K562 (cell line): Measurements from ENCODE around the gene PDE12. TPM values are rescaled to one million over a fixed set of nuclear protein-coding genes. Genes with fewer than 3 reads are reported as not detected.

Source experiments
- ATAC-seq: fragments of 200-7000 bp; cut with Tn5 transposase; 3 replicates; pipeline ENCODE4 v1.9.1; 2020; ENCODE audit warnings: moderate library complexity
- BruUV-seq: library from RNA; stranded (reverse); fragments of 400-500 nt; replicated peaks from 2 replicates; lab custom pipeline; 2021; lab: Mats Ljungman, UMichigan
- CTCF ChIA-PET: fragments of 300-600 bp; formaldehyde crosslinking; extraction: SDS; loops from one replicate; lab custom pipeline; 2021; ENCODE audit warnings: low intra/inter-chr PET ratio; lab: Yijun Ruan, JAX
- POLR2A ChIA-PET: fragments of 300-600, 350-650 bp; sonication (Branson Sonifier 250); formaldehyde crosslinking; extraction: SDS; loops from one replicate; lab custom pipeline; 2021; ENCODE audit warnings: antibody characterized with exemption, inconsistent platforms; lab: Yijun Ruan, JAX
- DNase-seq, 4 experiments: peaks; one replicate each; pipeline versions ENCODE4 v3.0.0 to v3.0.0-alpha.2; 2011 to 2018; ENCODE audit warnings: low spot score in 3 of 4, mixed read lengths in 3 of 4; ENCODE audit errors: extremely low read depth in 1 of 4
- FAIRE-seq: peaks from 2 replicates; lab custom pipeline; 2011; peaks lifted over from hg19 to GRCh38; lab: Jason Lieb, UNC
- H2AFZ ChIP-seq: 2 replicates; pipeline ENCODE4 v1.6.0; 2011; ENCODE audit warnings: low read depth, low read length, control low read depth, inconsistent platforms
- H3K27ac ChIP-seq: fragments of 200-600 bp; 3 replicates; pipeline ENCODE4 v1.8.0; 2011; ENCODE audit warnings: low read depth, mild to moderate bottlenecking, control low read depth, inconsistent platforms, low read length, moderate library complexity, mixed read lengths; ENCODE audit errors: extremely low read depth
- H3K27me3 ChIP-seq, 2 experiments: fragments of 300-600 bp in 1 of 2; 2 replicates in 1 of 2; 3 replicates in 1 of 2; pipeline versions ENCODE4 v1.6.0 to v1.8.0; 2011; ENCODE audit warnings: inconsistent platforms in 2 of 2, low read length in 2 of 2, mild to moderate bottlenecking in 1 of 2, mixed read lengths in 1 of 2, moderate library complexity in 1 of 2; ENCODE audit not compliant: control insufficient read depth in 2 of 2, insufficient read depth in 2 of 2
- H3K36me3 ChIP-seq: fragments of 300-600 bp; 3 replicates; pipeline ENCODE4 v1.8.0; 2011; ENCODE audit warnings: mild to moderate bottlenecking, low read length, inconsistent platforms; ENCODE audit not compliant: control insufficient read depth, insufficient read depth
- H3K4me1 ChIP-seq, 2 experiments: fragments of 200-600 bp in 1 of 2; replicated peaks in 1 of 2; 2 replicates in 1 of 2; 3 replicates in 1 of 2; pipeline versions ENCODE4 v1.5.1 to v1.8.0; 2011; ENCODE audit warnings: inconsistent platforms in 2 of 2, low read length in 2 of 2, mild to moderate bottlenecking in 1 of 2, mixed read lengths in 1 of 2, moderate library complexity in 1 of 2; ENCODE audit not compliant: control insufficient read depth in 2 of 2, insufficient read depth in 2 of 2
- H3K4me2 ChIP-seq: 2 replicates; pipeline ENCODE4 v1.6.1; 2011; ENCODE audit warnings: low read length, control low read depth, inconsistent platforms, mixed read lengths; ENCODE audit not compliant: insufficient read depth
- H3K4me3 ChIP-seq: fragments of 200-600 bp; sonication (generic), shearing (Covaris generic); 2 replicates; pipeline ENCODE4 v1.5.1; 2016; ENCODE audit warnings: control low read depth, inconsistent platforms
- H3K79me2 ChIP-seq: fragments of 200-600 bp; 3 replicates; pipeline ENCODE4 v1.8.0; 2011; ENCODE audit warnings: low read length, inconsistent platforms; ENCODE audit not compliant: control insufficient read depth, insufficient read depth
- H3K9ac ChIP-seq, 2 experiments: 2 replicates each; pipeline versions ENCODE4 v1.6.0 to v1.6.1; 2011; ENCODE audit warnings: low read depth in 2 of 2, low read length in 2 of 2, control low read depth in 1 of 2, inconsistent platforms in 1 of 2, mild to moderate bottlenecking in 1 of 2, mixed read lengths in 1 of 2; ENCODE audit not compliant: insufficient read depth in 1 of 2
- H3K9me1 ChIP-seq: one replicate; pipeline ENCODE4 v1.6.0; 2011; ENCODE audit warnings: inconsistent platforms, mild to moderate bottlenecking, low read length, moderate library complexity; ENCODE audit not compliant: control insufficient read depth, insufficient read depth
- H3K9me3 ChIP-seq: replicated peaks from 2 replicates; pipeline ENCODE4 v1.5.1; 2011; ENCODE audit warnings: low read depth, low read length, inconsistent platforms; ENCODE audit not compliant: control insufficient read depth, insufficient read depth
- H4K20me1 ChIP-seq: replicated peaks from 2 replicates; pipeline ENCODE4 v1.6.1; 2011; ENCODE audit warnings: low read length, inconsistent platforms, mixed read lengths; ENCODE audit not compliant: control insufficient read depth, insufficient read depth
- BDP1 ChIP-seq: IDR thresholded peaks from 3 replicates; pipeline ENCODE4 v1.6.1; 2011; ENCODE audit not compliant: insufficient read length, insufficient read depth
- IRF2 ChIP-seq: sonication (generic); formaldehyde crosslinking; IDR thresholded peaks from 2 replicates; pipeline ENCODE4 v1.8.1; 2022; ENCODE audit warnings: mild to moderate bottlenecking, missing genetic modification reagents
- MAFG ChIP-seq: fragments of 450-650 bp; conservative IDR thresholded peaks from 2 replicates; pipeline ENCODE4 v1.6.1; 2016; ENCODE audit warnings: missing genetic modification characterization, missing compliant biosample characterization
- SREBF1 ChIP-seq: fragments of 150-350 bp; IDR thresholded peaks from 2 replicates; pipeline ENCODE4 v1.6.1; 2014; ENCODE audit warnings: antibody characterized with exemption, low read depth, low read length, borderline replicate concordance
- ZNF121 ChIP-seq: sonication (generic); formaldehyde crosslinking; conservative IDR thresholded peaks from 2 replicates; pipeline ENCODE4 v1.8.0; 2022; ENCODE audit warnings: missing genetic modification reagents
- ZNF184 ChIP-seq: sonication (generic); formaldehyde crosslinking; IDR thresholded peaks from 2 replicates; pipeline ENCODE4 v1.5.0; 2020; ENCODE audit warnings: missing genetic modification reagents
- ZNF311 ChIP-seq: fragments of 250-450 bp; sonication (Bioruptor Pico); IDR thresholded peaks from 2 replicates; pipeline ENCODE4 v1.4.0; 2020; ENCODE audit warnings: mild to moderate bottlenecking, moderate library complexity
- WGBS: fragments of 100-300 bp; shearing (Covaris generic); methylation state at CpG from one replicate; pipeline ENCODE4 v1.1.6; 2016; ENCODE audit warnings: low coverage, mixed read lengths; ENCODE audit not compliant: insufficient coverage; ENCODE audit errors: missing lambda C conversion rate; 5-methylcytosine and 5-hydroxymethylcytosine counted together
- in situ Hi-C: fragments of 300-500 bp; cut with MboI; formaldehyde crosslinking; loops from 4 replicates; pipeline ENCODE4 v1.15.0; 2018; ENCODE audit warnings: inconsistent platforms, mixed read lengths
- intact Hi-C: fragments of 100-400 bp; cut with micrococcal nuclease; formaldehyde crosslinking; loops from 2 replicates; pipeline ENCODE4 v1.14.2; 2022
- polyA plus RNA-seq, 8 experiments: library from polyadenylated mRNA; depleted of rRNA in 4 of 8; stranded (reverse) in 5 of 8; unstranded in 3 of 8; fragments of >200 nt; fragmentation: Nextera tagmentation in 2 of 8; fragmentation: Illumina TruSeq in 1 of 8; extraction: Ambion mirVana in 2 of 8; extraction: Trizol in 1 of 8; gene quantifications; 2 replicates each; pipeline versions ENCODE4 v1.2.1 to v1.2.3, GENCODE V29; 2011 to 2014; ENCODE audit warnings: inconsistent platforms in 1 of 8, missing spikeins in 1 of 8
- total RNA-seq, 7 experiments: library from RNA; depleted of rRNA in 6 of 7; stranded (reverse); fragments of >200 nt in 6 of 7; fragmentation: Illumina TruSeq in 2 of 7; extraction: Trizol in 2 of 7; gene quantifications; 2 replicates each; pipeline versions ENCODE4 v1.2.1 to v1.2.3, GENCODE V29; 2011 to 2021; ENCODE audit warnings: low replicate concordance in 1 of 7
- TF ChIP-seq, protein P1 (sequence below), 2 experiments: IDR thresholded peaks; 2 replicates each; pipeline ENCODE4 v1.6.1; 2011; ENCODE audit warnings: borderline replicate concordance in 1 of 2, control low read depth in 1 of 2, low read depth in 1 of 2, low read length in 1 of 2, mild to moderate bottlenecking in 1 of 2, mixed read lengths in 1 of 2, moderate library complexity in 1 of 2; ENCODE audit not compliant: insufficient read depth in 1 of 2, insufficient read length in 1 of 2, poor library complexity in 1 of 2, severe bottlenecking in 1 of 2; ENCODE audit errors: extremely low read depth in 1 of 2
- TF ChIP-seq, protein P2 (sequence below): fragments of 450-650 bp; IDR thresholded peaks from 2 replicates; pipeline ENCODE4 v1.7.1; 2018; ENCODE audit warnings: mild to moderate bottlenecking, low read depth; ENCODE audit not compliant: partially characterized antibody
- TF ChIP-seq, protein P3 (sequence below): sonication (generic); IDR thresholded peaks from 2 replicates; pipeline ENCODE4 v1.6.1; 2016

The PDE12 gene
- total and polyA plus RNA-seq, 9 of the 15 experiments (the other 6 are each of a cell fraction or from before 2014, with no cell fraction given), result 2.1 to 20.5 (median 10.0) TPM

DNA sequence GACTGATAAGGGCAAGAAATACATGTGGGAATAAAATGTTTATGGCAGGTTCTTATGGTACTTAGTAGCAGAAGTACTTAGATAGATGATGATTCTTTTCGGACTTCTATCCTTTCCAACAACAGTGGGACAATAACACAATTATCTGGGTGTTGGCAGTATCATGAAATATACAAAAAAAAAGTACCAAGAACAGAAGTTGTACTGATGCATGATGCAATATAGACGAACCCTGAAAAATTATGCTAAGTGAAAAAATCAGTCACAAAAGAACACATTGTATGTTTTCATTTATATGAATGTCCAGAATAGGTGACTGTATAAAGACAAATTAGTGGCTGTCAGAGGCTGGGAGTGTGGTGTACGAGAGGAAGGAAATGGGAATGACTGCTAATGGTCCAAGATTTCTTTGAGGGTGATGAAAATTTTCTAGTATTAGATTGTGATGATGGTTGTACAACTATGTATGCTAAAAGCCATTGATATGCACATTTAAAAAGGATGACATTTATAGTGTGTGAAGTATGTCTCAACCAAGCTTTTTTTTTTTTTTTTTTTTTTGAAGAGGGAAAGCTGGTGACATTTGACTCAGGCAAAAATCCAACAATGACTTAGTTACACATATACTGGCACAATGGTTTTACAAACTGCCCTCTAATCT is 20.0 kb downstream of the PDE12 start:
- no peak overlapping the region for H2AFZ ChIP-seq
- H3K9me3 ChIP-seq, result no peaks in the 10 kb centered on the region
- 96% methylated on average over 3 of the region's 3 CpGs for WGBS
- no peak for DNase-seq
- no peaks in the 10 kb centered on the region for H4K20me1 ChIP-seq
- H3K36me3 ChIP-seq, result peaks cover 84% of the 10 kb centered on the region; the same call in 2 of the 3 replicates
- CTCF ChIA-PET, result no interaction called here
- no peak overlapping the region for H3K9ac ChIP-seq
- no peak overlapping the region for H3K4me2 ChIP-seq
- no TSS peak for BruUV-seq
- no peak for FAIRE-seq
- no peaks in the 10 kb centered on the region for H3K9me1 ChIP-seq
- intact Hi-C loops (no loop called here), in situ Hi-C loops (no loop called here)
- no peak for ATAC-seq
- peaks cover 24% of the 10 kb centered on the region for H3K79me2 ChIP-seq
- no peak for TF ChIP-seq ZNF121
- TF ChIP-seq MAFG (tag), result no peak
- no peak for TF ChIP-seq BDP1
- no peak overlapping the region for H3K4me3 ChIP-seq
- POLR2A ChIA-PET, result interaction anchor here (0.6 to 0.7 kb wide), 2 partner anchors 10 to 394 kb away, joined by 3 to 4 read pairs; no protein-coding TSS in a partner anchor
- no peaks in the 10 kb centered on the region for H3K27me3 ChIP-seq
- no peaks in the 10 kb centered on the region; a peak in 1 of 5 replicates for H3K4me1 ChIP-seq
- H3K27ac ChIP-seq, result no peak overlapping the region

DNA sequence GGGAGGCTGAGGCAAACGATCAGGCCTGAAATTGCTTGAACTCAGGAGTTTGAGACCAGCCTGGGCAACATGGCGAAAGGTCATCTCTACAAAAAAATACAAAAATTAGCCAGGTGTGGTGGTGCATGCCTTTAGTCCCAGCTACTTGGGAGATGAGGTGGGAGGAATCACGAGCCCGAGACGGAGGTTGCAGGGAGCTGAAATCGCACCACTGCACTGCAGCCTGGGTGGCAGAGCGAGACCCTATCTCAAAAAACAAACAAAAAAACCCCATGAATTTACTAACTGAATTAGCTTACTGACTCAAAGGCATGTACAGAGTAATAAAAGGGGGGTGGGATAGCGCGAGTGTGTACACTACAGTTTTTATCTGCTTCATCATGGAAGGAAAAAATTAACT is 21.7 kb downstream of the PDE12 start:
- Histone ChIP-seq H3K9me3 (no peaks in the 10 kb centered on the region), H3K4me1 (no peaks in the 10 kb centered on the region; a peak in 2 of 5 replicates), H3K27me3 (no peaks in the 10 kb centered on the region), H3K4me2 (no peak overlapping the region), H2AFZ (no peak overlapping the region), H3K79me2 (peaks cover 38% of the 10 kb centered on the region), H3K27ac (no peak overlapping the region), H3K4me3 (no peak overlapping the region), H4K20me1 (no peaks in the 10 kb centered on the region), H3K9ac (no peak overlapping the region), H3K36me3 (peaks cover 84% of the 10 kb centered on the region), H3K9me1 (no peaks in the 10 kb centered on the region)
- ATAC-seq (no peak), FAIRE-seq (no peak), DNase-seq (no peak)
- 92% methylated on average over 9 of the region's 9 CpGs for WGBS
- intact Hi-C loops (no loop called here), in situ Hi-C loops (no loop called here)
- ChIA-PET CTCF (no interaction called here), POLR2A (interaction anchor here (0.5 to 2.3 kb wide), 2 partner anchors 16 to 290 kb away, joined by 3 to 7 read pairs; no protein-coding TSS in a partner anchor)
- BruUV-seq, result no TSS peak
- TF ChIP-seq, protein P1, sequence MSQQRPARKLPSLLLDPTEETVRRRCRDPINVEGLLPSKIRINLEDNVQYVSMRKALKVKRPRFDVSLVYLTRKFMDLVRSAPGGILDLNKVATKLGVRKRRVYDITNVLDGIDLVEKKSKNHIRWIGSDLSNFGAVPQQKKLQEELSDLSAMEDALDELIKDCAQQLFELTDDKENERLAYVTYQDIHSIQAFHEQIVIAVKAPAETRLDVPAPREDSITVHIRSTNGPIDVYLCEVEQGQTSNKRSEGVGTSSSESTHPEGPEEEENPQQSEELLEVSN (IDR thresholded peaks at IDR 0.05; ENCODE audit: borderline replicate concordance in 1 of 2, extremely low read depth in 1 of 2, insufficient read depth in 1 of 2, insufficient read length in 1 of 2, low read depth in 1 of 2, low read length in 1 of 2, poor library complexity in 1 of 2, severe bottlenecking in 1 of 2), result no peak
- TF ChIP-seq, protein P2, sequence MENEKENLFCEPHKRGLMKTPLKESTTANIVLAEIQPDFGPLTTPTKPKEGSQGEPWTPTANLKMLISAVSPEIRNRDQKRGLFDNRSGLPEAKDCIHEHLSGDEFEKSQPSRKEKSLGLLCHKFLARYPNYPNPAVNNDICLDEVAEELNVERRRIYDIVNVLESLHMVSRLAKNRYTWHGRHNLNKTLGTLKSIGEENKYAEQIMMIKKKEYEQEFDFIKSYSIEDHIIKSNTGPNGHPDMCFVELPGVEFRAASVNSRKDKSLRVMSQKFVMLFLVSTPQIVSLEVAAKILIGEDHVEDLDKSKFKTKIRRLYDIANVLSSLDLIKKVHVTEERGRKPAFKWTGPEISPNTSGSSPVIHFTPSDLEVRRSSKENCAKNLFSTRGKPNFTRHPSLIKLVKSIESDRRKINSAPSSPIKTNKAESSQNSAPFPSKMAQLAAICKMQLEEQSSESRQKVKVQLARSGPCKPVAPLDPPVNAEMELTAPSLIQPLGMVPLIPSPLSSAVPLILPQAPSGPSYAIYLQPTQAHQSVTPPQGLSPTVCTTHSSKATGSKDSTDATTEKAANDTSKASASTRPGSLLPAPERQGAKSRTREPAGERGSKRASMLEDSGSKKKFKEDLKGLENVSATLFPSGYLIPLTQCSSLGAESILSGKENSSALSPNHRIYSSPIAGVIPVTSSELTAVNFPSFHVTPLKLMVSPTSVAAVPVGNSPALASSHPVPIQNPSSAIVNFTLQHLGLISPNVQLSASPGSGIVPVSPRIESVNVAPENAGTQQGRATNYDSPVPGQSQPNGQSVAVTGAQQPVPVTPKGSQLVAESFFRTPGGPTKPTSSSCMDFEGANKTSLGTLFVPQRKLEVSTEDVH, result no peak
- TF ChIP-seq IRF2 (CRISPR knock-in tag) (no peak), SREBF1 (no peak), ZNF184 (CRISPR knock-in tag) (no peak), ZNF311 (CRISPR knock-in tag) (no peak)
- TF ChIP-seq, protein P3, sequence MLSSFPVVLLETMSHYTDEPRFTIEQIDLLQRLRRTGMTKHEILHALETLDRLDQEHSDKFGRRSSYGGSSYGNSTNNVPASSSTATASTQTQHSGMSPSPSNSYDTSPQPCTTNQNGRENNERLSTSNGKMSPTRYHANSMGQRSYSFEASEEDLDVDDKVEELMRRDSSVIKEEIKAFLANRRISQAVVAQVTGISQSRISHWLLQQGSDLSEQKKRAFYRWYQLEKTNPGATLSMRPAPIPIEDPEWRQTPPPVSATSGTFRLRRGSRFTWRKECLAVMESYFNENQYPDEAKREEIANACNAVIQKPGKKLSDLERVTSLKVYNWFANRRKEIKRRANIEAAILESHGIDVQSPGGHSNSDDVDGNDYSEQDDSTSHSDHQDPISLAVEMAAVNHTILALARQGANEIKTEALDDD, result no peak
